ENCODE measurements around the gene BICRAL. TPM values are rescaled to one million over a fixed set of nuclear protein-coding genes. Genes with fewer than 3 reads are reported as not detected.
"Not testable (repeated sequence)": the region's sequence is repeated elsewhere in the genome, so short reads cannot be mapped to it uniquely, and the experiment has no call there.

Gene BICRAL
- total RNA-seq, 1 donor from 2014 or later = 20.7 TPM

GRCh38 chr6:42769051-42769450 lies 12.8 kb upstream of the BICRAL start:
- Histone ChIP-seq H3K27me3 (ENCODE audit: low read depth) (no peaks in the 10 kb centered on the region), H3K36me3 (no peaks in the 10 kb centered on the region), H3K27ac (no peak overlapping the region), H3K4me3 (no peak overlapping the region), H3K4me1 (peaks cover 25% of the 10 kb centered on the region), H3K9me3 (no peaks in the 10 kb centered on the region)
- DNase-seq = no peak
- TF ChIP-seq, protein P1, sequence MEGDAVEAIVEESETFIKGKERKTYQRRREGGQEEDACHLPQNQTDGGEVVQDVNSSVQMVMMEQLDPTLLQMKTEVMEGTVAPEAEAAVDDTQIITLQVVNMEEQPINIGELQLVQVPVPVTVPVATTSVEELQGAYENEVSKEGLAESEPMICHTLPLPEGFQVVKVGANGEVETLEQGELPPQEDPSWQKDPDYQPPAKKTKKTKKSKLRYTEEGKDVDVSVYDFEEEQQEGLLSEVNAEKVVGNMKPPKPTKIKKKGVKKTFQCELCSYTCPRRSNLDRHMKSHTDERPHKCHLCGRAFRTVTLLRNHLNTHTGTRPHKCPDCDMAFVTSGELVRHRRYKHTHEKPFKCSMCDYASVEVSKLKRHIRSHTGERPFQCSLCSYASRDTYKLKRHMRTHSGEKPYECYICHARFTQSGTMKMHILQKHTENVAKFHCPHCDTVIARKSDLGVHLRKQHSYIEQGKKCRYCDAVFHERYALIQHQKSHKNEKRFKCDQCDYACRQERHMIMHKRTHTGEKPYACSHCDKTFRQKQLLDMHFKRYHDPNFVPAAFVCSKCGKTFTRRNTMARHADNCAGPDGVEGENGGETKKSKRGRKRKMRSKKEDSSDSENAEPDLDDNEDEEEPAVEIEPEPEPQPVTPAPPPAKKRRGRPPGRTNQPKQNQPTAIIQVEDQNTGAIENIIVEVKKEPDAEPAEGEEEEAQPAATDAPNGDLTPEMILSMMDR (IDR thresholded peaks at IDR 0.05) = no peak
- intact Hi-C loops (cut with DNase I) = no loop called here
- no peak for ATAC-seq

GRCh38 chr6:42769836-42770235 lies 12.0 kb upstream of the BICRAL start:
- no peak for ATAC-seq
- no peaks in the 10 kb centered on the region for H3K36me3 ChIP-seq
- DNase-seq = no peak
- intact Hi-C loops (cut with DNase I) = no loop called here
- no peaks in the 10 kb centered on the region for H3K27me3 ChIP-seq (ENCODE audit: low read depth)
- H3K4me1 ChIP-seq = peaks cover 33% of the 10 kb centered on the region
- no peaks in the 10 kb centered on the region for H3K9me3 ChIP-seq
- TF ChIP-seq, protein P1 (IDR thresholded peaks at IDR 0.05) = no peak
- no peak overlapping the region for H3K27ac ChIP-seq
- H3K4me3 ChIP-seq = no peak overlapping the region

- no peak for DNase-seq
- TF ChIP-seq, protein P1 (IDR thresholded peaks at IDR 0.05) = no peak
- ATAC-seq = no peak
- intact Hi-C loops (cut with DNase I) = no loop called here
- Histone ChIP-seq H3K4me1 (peaks cover 46% of the 10 kb centered on the region), H3K27me3 (ENCODE audit: low read depth) (no peaks in the 10 kb centered on the region), H3K27ac (peak overlapping the region; percentile 76), H3K36me3 (no peaks in the 10 kb centered on the region), H3K9me3 (no peaks in the 10 kb centered on the region), H3K4me3 (peak overlapping the region; percentile 40)
Measured at GRCh38 chr6:42771741-42772100, 10.1 kb upstream of the BICRAL start.

GRCh38 chr6:42774201-42774600 lies 7.7 kb upstream of the BICRAL start:
- ATAC-seq = no peak
- H3K27me3 ChIP-seq (ENCODE audit: low read depth) = no peaks in the 10 kb centered on the region
- H3K27ac ChIP-seq = peak overlapping the region; percentile 74
- H3K36me3 ChIP-seq = no peaks in the 10 kb centered on the region
- DNase-seq = no peak
- TF ChIP-seq, protein P1 (IDR thresholded peaks at IDR 0.05) = no peak
- no peaks in the 10 kb centered on the region for H3K9me3 ChIP-seq
- no peak overlapping the region for H3K4me3 ChIP-seq
- H3K4me1 ChIP-seq = peaks cover 52% of the 10 kb centered on the region
- intact Hi-C loops (cut with DNase I) = no loop called here

GRCh38 chr6:42774821-42775487 lies 6.9 kb upstream of the BICRAL start:
- peak overlapping the region; percentile 74 for H3K27ac ChIP-seq
- peak; percentile 61 to 63 for ATAC-seq
- H3K4me1 ChIP-seq = peaks cover 51% of the 10 kb centered on the region
- DNase-seq = peak; percentile 76
- H3K4me3 ChIP-seq = peak overlapping the region; percentile 29
- H3K27me3 ChIP-seq (ENCODE audit: low read depth); H3K36me3 ChIP-seq; intact Hi-C loops (cut with DNase I); H3K9me3 ChIP-seq: not testable (repeated sequence)

DNA sequence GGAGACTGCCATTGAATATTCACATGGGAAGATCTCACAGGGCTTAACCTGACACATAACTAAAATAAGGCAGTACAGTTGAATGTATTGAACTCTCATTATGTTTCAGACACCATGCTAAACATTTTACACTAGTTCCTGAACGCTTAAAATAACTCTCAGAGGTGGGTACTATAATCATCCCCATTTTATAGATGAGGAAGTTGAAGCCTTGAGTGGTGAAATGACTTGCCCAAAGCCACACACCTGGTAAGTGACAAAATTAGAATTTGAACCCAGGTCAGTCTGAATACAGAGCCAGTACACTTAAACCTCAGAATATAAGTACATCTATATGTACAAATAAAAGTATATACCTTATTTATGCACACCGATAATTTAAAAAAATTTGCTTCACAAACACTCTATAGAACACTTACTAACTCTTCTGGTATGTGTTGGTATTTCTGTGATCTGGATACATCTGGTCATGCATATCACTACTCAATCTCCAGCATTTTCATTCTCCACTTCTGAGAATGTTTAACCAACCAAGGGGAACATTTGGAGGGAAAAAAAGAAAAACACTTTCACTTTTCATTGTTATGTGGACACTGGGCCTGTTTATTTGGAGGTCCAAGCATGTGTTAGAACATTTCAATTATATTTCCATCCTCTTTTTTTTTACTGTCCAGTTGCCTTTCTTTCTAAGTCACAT lies 4.6 kb upstream of the BICRAL start:
- intact Hi-C loops (cut with DNase I) = no loop called here
- Histone ChIP-seq H3K4me1 (peaks cover 39% of the 10 kb centered on the region), H3K9me3 (no peaks in the 10 kb centered on the region), H3K27me3 (ENCODE audit: low read depth) (no peaks in the 10 kb centered on the region), H3K36me3 (no peaks in the 10 kb centered on the region), H3K4me3 (no peak overlapping the region), H3K27ac (no peak overlapping the region)
- TF ChIP-seq, protein P1 (IDR thresholded peaks at IDR 0.05) = no peak
- ATAC-seq (no peak), DNase-seq (no peak)

Data from lower lobe of right lung (tissue), 2 donors.